MG63 (cell line): ENCODE data around the gene PRELP. TPM values are rescaled to one million over a fixed set of nuclear protein-coding genes. Genes with fewer than 3 reads are reported as not detected.

Experiments used
- DNase-seq: peaks from one replicate; pipeline ENCODE4 v3.0.0-alpha.2; 2020
- H3K27me3 ChIP-seq: fragments of 250-450 bp; sonication (Bioruptor Pico); 2 replicates; pipeline ENCODE4 v1.5.1; 2020; ENCODE audit warnings: mild to moderate bottlenecking, moderate library complexity
- H3K36me3 ChIP-seq: fragments of 250-450 bp; sonication (Bioruptor Pico); 2 replicates; pipeline ENCODE4 v1.5.1; 2020; ENCODE audit warnings: mild to moderate bottlenecking, moderate library complexity
- H3K4me3 ChIP-seq: fragments of 250-450 bp; sonication (Bioruptor Pico); 2 replicates; pipeline ENCODE4 v1.5.1; 2020; ENCODE audit warnings: mild to moderate bottlenecking, moderate library complexity
- H3K9me3 ChIP-seq: fragments of 250-450 bp; sonication (Bioruptor Pico); 2 replicates; pipeline ENCODE4 v1.5.1; 2020; ENCODE audit warnings: mild to moderate bottlenecking, moderate library complexity
- total RNA-seq: library from RNA; depleted of rRNA; stranded (reverse); fragments of >200 nt; shearing (Covaris generic); gene quantifications from 2 replicates; pipeline ENCODE4 v1.2.3, GENCODE V29; 2014; ENCODE audit warnings: low replicate concordance

PRELP gene
- total RNA-seq, 1 experiment from 2014 or later = not detected

DNA sequence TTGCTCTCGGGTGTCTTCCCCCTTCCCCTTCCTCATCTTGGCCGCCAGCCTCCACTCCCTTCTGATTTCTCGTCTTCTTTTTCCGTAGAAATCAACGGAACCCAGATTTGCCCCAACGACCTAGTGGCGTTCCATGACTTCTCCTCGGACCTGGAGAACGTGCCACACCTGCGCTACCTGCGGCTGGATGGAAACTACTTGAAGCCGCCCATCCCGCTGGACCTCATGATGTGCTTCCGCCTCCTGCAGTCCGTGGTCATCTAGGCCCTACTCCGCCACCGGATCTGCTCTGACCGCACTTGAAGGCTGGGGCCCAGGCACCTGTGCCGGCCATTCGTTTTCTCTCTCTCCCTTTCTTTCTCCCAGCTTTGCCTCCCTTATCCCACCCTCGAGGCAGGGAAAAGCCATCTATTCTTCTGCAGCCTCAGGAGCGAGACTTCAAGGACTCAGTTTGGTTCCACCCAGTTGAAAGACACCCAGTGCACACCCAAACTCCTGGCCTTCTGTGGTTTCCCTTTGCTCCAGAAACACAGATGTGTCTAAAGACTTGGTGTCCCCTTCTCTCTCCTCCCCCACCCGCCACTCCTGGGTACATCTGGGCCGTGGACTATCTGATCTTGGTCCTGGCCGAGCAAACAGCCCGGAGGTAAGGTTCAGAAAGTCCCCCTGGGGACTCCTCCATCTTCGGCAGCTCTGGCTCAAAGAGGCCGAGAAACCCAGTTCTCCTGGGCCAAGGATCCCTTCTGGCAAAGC is 11.2 kb downstream of the PRELP start:
- DNase-seq = no peak

DNA sequence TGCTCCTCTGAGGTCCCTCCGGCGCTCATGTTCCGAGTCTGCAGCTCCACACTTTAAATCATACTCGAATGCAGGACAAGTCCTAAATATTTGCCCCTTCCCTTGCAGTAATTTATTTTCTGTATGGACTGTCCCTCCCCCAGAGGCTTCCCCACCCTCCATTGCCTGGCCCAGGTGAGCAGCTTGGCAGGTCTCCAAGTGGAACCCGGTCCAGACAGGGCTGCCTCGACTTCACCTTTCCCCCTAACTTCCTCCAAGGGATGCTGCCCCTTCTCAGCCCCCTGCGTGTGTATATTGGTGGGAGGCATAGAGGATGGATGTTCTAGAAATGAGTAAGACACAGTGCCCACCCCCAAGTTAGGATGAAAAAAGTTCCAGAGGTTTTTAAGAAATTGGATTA is 12.9 kb downstream of the PRELP start:
- H3K27me3 ChIP-seq = no peaks in the 10 kb centered on the region
- no peaks in the 10 kb centered on the region for H3K9me3 ChIP-seq
- no peaks in the 10 kb centered on the region for H3K36me3 ChIP-seq
- DNase-seq = no peak
- H3K4me3 ChIP-seq = no peak overlapping the region

More for the DNA sequence above, 11.2 kb downstream of the PRELP start:
- H3K36me3 ChIP-seq = no peaks in the 10 kb centered on the region
- H3K9me3 ChIP-seq = no peaks in the 10 kb centered on the region
- H3K4me3 ChIP-seq = no peak overlapping the region; the same call in 1 of the 2 replicates
- H3K27me3 ChIP-seq = no peaks in the 10 kb centered on the region

DNA sequence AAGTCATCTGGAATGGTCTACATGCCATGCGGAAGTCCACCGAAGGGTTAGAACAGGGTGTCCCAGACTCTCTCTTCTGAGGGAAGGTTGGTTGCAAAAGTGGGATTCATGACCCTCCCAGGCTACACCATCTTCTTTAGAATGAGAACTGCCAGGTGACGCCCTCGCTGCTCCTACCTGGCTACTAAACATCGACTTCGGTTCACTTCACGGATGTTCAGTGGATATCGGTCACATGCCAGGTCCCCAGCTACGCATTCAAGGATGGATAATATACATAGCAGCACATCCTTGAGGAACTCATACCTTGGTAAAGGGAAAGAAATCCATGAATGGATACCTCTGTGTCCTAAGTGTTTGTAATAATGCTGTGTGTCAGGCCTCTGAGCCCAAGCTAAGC is 15.0 kb downstream of the PRELP start:
- no peak for DNase-seq
- no peaks in the 10 kb centered on the region for H3K9me3 ChIP-seq
- no peaks in the 10 kb centered on the region for H3K36me3 ChIP-seq
- no peak overlapping the region for H3K4me3 ChIP-seq
- no peaks in the 10 kb centered on the region for H3K27me3 ChIP-seq

DNA sequence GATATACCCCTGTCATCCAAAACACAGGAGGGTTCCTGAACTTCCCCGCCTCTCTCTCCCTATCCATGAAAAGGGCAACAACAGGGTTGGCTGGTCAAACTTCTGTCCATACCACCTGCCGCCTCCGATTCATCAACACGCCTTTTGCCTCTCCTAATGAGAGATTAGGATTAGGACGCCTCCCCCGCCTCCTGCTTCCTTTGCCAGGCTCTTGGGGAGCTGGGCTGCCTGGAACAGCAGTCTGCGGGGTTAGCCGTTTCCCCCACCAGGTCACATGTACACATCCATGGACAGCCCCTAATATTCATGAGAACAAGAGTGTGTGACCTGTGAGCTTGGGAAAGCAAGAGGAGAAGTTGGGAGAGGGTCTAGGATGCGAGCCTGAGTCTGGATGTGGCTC is 16.1 kb downstream of the PRELP start:
- DNase-seq = no peak
- H3K36me3 ChIP-seq = no peaks in the 10 kb centered on the region
- H3K9me3 ChIP-seq = no peaks in the 10 kb centered on the region
- no peak overlapping the region for H3K4me3 ChIP-seq
- H3K27me3 ChIP-seq = no peaks in the 10 kb centered on the region

DNA sequence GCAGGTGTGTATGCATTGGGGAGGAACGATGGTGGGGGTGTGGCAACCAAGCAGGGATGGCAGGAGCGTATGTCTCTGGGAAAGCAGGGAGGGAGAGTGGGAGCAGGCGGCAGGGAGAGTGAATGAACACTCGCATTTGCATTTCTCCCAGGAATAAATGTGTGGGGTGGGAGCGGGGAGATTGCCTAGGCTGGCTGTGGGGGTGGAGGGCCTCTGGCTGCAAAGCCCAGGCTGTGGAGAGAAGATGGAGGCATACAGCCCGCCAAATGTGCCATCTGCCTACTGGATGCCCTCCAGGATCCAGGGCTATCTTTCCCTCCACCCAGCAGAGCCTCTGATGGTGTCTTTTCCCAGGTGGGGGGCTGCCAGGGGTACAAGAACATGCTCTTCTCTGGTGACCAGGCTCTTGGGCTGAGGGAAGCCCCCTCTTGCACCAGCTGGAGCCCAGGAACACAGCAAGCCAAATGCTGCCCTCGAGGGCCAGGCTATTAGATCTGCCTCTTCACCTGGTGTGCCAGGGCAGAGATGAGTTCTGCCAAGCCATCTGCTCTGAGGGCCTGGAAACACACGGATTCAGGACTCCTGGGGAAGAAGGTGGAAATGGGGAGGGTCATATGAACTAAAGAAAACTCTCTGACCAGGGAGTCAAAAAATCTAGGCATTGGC is 16.6 kb downstream of the PRELP start:
- no peaks in the 10 kb centered on the region for H3K9me3 ChIP-seq
- no peak for DNase-seq
- H3K36me3 ChIP-seq = no peaks in the 10 kb centered on the region
- H3K4me3 ChIP-seq = no peak overlapping the region
- H3K27me3 ChIP-seq = no peaks in the 10 kb centered on the region

DNA sequence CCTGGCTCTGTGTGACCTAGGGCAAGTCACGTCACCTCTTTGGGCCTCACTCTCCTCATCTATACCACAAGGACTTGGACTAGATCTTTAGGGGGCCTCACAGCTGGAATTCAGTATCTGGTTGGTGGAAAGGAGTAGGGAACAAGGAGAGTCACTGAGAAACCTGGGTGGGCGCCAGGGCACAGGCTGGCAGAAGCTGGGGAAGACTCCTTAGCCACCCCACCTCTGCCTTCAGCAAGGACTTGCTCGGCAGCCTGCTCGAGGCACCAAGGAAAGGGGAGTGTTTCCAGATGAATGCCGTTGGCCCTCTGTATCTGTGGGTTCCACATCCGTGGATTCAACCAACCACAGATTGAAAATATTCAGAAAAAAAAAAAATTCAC is 17.1 kb downstream of the PRELP start:
- Histone ChIP-seq H3K9me3 (no peaks in the 10 kb centered on the region), H3K36me3 (no peaks in the 10 kb centered on the region), H3K4me3 (no peak overlapping the region), H3K27me3 (no peaks in the 10 kb centered on the region)
- DNase-seq = no peak

DNA sequence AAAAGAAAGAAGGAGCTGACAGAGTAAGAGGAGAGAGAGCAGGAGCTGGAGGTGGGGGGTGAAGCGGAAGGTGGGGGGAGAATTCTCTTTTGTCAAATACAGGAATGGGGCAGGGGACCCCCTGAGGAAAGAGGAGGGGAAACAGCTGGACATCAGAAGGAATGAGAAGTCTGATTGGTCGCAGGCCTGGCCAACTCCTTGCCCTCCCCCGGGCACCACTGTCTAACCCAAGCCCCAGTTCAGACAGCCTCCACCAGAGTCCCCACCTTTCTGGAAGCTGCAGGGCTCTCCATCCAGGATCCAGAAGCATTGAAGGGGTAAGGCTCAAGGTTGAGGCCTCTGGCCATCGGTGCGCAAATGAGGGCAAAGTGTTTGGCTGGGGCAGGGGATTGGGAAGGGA is 18.3 kb downstream of the PRELP start, which contains the start of gene OPTC:
Gene OPTC, plus strand, starts transcription at position 253 of the 400 bp plus-strand sequence. CDS start 1,853 bp downstream, outside the sequence.
- no peak within 1 kb of the TSS for H3K4me3 ChIP-seq
- H3K27me3 ChIP-seq = no peaks in the 10 kb centered on the region
- no peaks in the 10 kb centered on the region for H3K36me3 ChIP-seq
- H3K9me3 ChIP-seq = no peaks in the 10 kb centered on the region
- DNase-seq = no peak

DNA sequence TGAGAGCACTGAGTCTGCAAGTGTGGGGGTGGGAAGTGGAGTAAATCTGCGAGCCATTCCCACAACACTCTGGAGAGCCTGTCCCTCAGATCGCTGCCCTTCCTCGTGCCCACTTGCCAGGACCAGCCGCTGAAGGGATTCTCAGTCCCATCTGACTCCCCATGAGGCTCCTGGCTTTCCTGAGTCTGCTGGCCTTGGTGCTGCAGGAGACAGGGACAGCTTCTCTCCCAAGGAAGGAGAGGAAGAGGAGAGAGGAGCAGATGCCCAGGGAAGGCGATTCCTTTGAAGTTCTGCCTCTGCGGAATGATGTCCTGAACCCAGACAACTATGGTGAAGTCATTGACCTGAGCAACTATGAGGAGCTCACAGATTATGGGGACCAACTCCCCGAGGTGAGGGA is 20.2 kb downstream of the PRELP start:
- Histone ChIP-seq H3K9me3 (no peaks in the 10 kb centered on the region), H3K4me3 (no peak overlapping the region)
- no peak for DNase-seq

DNA sequence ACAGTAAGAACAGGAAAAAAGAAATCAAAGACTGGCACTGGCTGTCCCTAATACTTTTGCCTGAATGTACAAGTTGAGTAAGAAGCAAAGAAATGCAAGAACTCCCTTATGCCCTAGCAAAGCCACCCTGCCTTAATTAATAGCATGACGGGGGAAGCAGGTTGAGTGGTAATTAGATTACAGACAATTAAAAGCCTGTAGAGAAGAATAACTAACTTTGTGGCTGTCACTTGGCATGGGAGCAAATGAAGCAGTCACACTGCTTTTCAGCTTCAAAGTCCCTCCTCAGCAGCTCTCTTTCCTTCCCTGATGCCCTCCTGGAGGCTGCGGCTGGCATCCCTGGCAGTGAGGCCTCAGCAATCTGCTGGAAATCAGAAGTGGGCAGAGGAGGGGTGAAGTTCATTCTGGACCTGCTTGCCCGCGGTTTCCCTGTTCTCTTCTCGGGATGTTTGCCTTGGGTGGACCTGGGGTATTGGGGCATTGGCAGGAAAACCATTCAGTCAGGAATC is 21.7 kb downstream of the PRELP start:
- H3K27me3 ChIP-seq = no peaks in the 10 kb centered on the region
- H3K4me3 ChIP-seq = no peak overlapping the region
- H3K36me3 ChIP-seq = no peaks in the 10 kb centered on the region
- H3K9me3 ChIP-seq = no peaks in the 10 kb centered on the region
- no peak for DNase-seq

More for the DNA sequence above, 20.2 kb downstream of the PRELP start:
- Histone ChIP-seq H3K27me3 (no peaks in the 10 kb centered on the region), H3K36me3 (no peaks in the 10 kb centered on the region)

DNA sequence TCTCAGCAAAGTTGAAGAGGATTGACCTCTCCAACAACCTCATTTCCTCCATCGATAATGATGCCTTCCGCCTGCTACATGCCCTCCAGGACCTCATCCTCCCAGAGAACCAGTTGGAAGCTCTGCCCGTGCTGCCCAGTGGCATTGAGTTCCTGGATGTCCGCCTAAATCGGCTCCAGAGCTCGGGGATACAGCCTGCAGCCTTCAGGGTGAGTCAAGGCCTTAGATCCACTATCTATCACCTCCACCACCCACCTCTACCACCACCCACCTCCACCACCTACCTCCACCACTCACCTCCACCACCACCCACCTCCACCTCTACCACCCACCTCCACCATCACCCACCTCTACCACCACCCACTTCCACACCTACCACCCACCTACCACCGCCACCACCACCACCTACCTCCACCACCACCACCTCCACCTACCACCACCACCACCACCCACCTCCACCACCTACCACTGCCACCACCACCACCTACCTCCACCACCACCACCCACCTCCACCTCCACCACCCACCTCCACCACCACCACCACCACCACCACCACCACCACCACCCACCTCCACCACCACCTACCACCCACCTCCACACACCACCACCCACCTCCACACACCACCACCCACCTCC is 24.2 kb downstream of the PRELP start:
- no peaks in the 10 kb centered on the region; the same call in 1 of the 2 replicates for H3K36me3 ChIP-seq
- H3K4me3 ChIP-seq = no peak overlapping the region
- H3K27me3 ChIP-seq = no peaks in the 10 kb centered on the region
- H3K9me3 ChIP-seq = no peaks in the 10 kb centered on the region
- DNase-seq = no peak

DNA sequence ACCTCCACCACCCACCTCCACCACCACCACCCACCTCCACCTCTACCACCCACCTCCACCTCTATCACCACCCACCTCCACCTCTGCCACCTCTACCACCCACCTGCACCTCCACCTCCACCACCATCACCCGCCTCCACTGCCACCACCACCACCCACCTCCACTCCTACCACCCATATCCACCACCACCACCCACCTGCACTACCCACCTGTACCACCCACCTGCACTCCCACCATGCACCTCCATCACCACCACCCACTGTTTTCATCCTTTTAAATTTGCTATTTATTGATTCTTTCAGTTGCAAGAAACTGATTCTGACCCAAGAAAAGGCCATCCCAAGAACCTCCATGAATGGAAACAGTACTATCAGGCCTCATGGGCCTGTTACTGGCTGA is 24.7 kb downstream of the PRELP start:
- Histone ChIP-seq H3K27me3 (no peaks in the 10 kb centered on the region), H3K9me3 (no peaks in the 10 kb centered on the region), H3K36me3 (no peaks in the 10 kb centered on the region; the same call in 1 of the 2 replicates), H3K4me3 (no peak overlapping the region)
- no peak for DNase-seq

DNA sequence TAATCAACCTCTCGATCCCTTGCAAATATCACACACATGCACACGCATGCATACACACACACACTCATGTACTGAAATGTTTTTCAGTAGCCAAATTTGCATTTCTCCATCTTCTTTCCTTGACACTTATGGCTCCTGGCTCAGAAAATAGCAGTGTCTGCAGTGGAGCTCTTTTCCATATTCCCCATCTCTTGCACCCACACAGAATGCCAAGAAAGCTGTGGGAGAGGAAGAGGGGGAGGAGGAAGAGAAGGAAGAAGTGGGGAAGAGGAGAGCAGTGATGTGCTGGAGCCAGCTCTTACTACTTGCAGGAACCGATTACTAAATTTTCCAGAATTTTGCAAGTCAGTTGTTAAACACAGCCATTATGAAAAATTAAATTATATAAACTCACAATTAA is 28.2 kb downstream of the PRELP start:
- no peaks in the 10 kb centered on the region for H3K27me3 ChIP-seq
- DNase-seq = no peak

DNA sequence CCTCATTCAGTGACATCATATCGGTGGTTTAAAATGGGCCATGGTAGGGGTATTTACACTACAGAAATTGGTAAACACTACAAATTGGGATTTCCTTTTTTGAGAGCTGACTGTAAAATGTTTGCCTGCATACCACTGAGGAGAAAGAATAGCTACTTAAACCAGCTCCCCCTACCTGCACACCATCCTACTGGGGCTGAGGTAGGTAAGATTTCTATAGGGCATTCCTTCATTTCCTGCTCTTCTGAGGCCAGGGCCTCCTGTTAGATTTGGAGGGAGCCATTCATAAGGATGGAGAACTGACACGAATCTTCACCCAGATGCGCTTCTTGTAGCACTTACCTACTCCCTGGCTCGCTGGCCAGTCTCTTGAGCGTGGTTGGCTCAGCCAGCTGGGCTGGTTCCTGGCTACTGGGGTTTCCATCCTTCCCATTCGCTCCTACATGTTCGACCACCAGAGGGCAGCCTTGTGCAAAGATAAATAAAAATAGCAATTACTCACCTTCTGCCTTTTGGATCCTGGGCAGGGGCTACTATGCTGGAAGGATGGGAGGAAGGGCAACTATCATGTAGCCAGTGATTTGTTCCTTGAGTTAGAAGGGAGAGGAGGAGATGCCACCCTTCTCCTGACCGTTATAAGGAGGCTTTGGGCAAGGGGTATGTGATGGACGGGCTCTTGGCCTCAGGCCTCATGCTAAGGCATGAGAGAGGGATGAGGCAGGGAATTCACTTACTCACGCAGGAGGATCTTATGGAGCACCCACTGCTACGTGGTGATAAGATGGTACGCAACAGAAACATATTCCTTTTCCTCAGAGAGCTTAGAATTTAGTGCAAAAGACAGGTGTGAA is 29.0 kb downstream of the PRELP start:
- Histone ChIP-seq H3K4me3 (no peak overlapping the region), H3K36me3 (no peaks in the 10 kb centered on the region; the same call in 1 of the 2 replicates), H3K9me3 (no peaks in the 10 kb centered on the region), H3K27me3 (no peaks in the 10 kb centered on the region)
- peak; percentile 75 for DNase-seq

More for the DNA sequence above, 28.2 kb downstream of the PRELP start:
- no peak overlapping the region for H3K4me3 ChIP-seq
- no peaks in the 10 kb centered on the region; the same call in 1 of the 2 replicates for H3K36me3 ChIP-seq
- H3K9me3 ChIP-seq = no peaks in the 10 kb centered on the region

DNA sequence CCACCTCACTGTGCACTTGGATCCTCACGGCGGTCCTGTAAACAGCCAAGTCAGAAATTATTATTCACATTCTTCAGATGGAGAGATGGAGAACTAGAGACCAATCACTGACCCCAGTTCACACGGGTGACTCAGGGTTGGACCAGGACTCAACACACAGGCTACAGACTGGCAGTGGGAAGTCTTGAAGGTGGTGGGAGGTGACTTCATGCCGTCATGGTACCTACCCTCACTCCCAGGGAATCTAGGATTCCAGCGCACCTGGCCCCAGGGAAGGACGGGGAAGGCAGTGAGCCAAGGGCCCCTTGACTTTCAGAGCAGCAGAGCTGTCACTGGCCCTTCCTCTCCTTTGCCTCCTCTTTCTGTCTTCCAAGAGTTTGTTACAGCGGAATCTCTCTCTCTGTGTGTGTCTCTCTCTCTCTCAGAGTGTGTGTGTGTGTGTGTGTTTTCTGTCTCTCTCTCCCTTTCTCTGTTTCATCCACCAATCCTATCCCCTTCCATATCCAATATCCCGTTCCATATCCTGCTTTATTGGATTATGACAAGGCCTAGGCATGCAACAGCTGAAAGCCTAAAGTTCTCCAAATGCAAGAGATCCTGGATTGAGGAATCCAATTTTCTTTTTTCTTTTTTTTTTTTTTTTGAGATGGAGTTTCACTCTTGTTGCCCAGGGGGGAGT is 30.1 kb downstream of the PRELP start:
- Histone ChIP-seq H3K4me3 (no peak overlapping the region), H3K27me3 (no peaks in the 10 kb centered on the region), H3K9me3 (no peaks in the 10 kb centered on the region), H3K36me3 (no peaks in the 10 kb centered on the region; the same call in 1 of the 2 replicates)
- DNase-seq = no peak

DNA sequence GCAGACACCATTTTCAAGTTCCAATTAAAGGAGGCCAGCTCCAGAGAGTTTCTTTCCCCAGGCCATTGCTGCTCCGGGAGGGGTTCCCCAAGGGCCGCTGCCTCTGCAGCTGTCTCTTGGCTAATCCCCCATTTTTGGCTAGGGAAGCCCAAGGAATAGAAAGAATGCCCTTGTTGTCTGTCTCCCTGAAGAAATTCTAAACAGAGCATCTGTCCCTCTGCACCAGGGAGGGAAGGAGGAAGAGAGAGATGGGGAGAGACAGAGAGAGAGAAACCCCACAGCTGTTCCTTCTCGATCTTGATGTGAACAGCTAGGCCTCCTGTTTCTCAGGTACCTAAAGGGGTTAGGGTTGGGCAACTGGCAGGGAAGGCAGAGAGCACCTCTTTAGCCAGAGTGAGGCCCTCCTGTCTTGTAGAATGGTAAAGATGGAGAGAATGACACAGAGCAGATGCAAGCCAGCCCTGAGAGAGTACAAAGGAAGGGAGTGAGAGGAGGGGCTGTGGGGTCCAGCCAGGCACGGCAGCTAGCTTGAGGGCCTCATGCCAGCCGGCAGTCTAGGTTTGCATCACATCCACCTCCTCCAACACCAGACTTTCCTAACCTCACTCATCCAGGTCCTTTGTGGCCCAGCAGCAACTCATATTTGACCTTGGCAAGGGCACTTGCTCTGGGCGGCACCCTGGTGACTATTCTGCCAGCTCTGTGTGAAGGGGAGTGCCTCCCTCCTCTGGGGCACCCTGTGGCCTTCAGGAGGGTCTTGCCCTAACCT is 31.4 kb downstream of the PRELP start:
- no peaks in the 10 kb centered on the region; the same call in 1 of the 2 replicates for H3K36me3 ChIP-seq
- peak; percentile 93 for DNase-seq
- H3K27me3 ChIP-seq = no peaks in the 10 kb centered on the region
- H3K4me3 ChIP-seq = no peak overlapping the region
- H3K9me3 ChIP-seq = no peaks in the 10 kb centered on the region
